HG03520 (cell line): ENCODE results near the gene IFI35.
"Not testable (repeated sequence)": the region's sequence is repeated elsewhere in the genome, so short reads cannot be mapped to it uniquely, and the experiment has no call there.

Source experiments
- ATAC-seq: cut with Tn5 transposase; IDR thresholded peaks from one replicate; pipeline ENCODE4 v1.9.1; 2021; ENCODE audit warnings: mild to moderate bottlenecking, moderate library complexity; ENCODE audit not compliant: unreplicated experiment

The IFI35 gene

DNA sequence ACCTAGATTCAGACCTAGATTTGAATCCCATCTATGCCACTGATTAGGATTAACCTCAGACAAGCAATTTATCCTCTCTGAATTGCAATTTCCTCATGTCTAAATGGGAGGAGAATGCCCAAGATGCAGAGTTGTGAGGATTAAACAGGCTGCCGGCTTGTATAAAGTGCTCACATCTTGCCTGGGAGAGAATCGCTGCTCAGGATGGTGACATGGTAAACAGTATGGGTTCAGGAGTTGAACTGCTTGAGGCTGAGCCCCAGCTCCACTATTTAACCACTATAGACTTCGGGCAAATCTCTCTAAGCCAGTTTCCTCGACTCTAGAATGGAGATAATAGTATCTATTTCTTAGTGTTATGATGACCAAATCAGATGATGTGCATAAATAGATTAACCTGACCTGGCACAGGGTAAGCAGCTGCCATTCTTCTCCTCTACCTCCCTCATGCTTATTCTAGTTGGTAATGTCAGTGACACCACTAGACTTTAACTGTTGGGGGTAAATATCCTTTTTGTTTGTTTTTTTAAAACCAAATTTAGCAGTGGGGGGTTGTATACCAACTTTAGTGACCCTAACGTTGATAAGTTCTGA lies 9.1 kb upstream of the IFI35 start:
- ATAC-seq, result no peak

DNA sequence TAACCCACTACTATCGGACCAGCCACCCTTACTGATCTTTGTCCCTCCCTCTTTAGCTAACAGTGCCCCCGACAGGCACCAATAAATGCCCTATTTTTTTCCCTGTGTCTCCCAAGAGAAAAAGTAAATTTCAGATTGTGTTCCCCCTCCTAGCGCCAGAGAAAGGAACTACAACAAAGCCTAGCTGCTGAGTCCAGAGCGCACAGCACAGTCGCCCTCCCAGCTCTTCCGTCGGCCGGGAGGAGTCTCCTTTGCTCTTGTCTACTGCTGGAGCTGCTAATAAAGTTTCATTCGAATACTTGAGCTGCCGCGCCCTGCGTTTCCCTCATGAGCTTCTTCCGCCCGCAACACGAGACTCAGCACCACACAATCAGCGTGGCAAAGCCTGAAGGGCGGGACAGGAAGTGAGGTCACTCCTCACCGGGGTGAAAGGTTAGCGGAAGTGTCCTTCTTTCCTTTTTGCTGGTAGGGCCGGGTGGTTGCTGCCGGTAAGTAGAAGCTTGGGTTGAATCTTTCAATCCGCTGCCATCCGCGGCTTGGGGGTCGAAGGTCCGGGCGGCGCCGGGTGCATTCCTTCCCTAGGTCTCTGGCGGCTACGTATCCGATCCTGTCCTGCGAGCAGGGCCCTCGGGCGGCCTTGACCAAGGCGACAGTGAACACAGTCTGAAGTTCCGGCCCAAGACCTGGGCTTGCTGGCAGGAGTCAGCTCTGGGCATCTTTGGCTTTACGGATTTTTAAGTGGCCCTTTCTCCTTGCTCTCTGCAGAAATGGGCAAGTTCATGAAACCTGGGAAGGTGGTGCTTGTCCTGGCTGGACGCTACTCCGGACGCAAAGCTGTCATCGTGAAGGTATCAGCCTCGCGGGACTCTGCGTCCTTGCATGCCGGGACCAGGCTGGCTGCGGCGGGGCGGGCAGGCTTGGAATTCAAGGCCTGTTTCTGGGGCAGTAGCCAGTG lies 8.3 kb upstream of the IFI35 start, which contains the start of gene RPL27:
Gene RPL27 (plus strand): TSS at position 436 of the 955 bp plus-strand sequence. CDS start 332 bp downstream, at position 768.
- peak; percentile 85 for ATAC-seq

DNA sequence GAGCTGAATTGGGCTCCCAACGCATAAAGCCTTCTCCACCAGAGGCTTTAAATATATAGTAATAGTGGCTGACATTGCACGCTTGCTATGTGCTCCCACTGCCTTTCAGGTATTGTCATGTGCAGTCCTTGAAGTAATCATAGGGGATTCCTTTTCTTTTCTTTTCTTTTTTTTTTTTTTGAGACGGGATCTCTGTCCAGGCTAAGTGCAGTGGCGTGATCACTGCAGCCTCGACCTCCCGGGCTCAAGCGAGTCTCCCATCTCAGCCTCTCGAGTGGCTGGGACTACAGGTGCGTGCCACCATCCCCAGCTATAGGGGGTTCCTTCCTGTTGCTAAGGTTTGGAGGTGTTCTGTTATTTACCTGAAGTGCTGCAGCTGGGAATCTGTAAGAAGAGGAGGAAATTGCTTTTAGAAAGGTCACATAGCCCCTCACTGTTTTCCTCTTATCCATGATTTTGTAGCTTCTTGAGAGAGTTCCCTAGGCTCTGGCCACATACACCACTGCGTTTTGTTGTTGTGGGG lies 7.5 kb upstream of the IFI35 start:
- ATAC-seq, result no peak

DNA sequence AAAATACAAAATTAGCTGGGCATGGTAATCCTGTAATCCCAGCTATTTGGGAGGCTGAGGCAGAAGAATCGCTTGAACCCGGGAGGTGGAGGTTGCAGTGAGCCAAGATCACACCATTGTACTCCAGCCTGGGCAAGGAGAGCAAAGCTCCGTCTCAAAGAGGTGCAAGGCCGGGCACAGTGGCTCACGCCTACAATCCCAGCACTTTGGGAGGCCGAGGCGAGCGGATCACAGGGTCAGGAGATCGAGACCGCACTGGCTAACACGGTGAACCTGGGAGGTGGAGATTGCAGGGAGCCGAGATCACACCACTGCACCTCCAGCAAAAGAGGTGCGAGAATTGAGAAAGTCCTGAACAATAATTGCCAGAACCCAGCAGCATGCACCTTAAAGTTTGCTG lies 5.7 kb upstream of the IFI35 start:
- not testable (repeated sequence) for ATAC-seq

DNA sequence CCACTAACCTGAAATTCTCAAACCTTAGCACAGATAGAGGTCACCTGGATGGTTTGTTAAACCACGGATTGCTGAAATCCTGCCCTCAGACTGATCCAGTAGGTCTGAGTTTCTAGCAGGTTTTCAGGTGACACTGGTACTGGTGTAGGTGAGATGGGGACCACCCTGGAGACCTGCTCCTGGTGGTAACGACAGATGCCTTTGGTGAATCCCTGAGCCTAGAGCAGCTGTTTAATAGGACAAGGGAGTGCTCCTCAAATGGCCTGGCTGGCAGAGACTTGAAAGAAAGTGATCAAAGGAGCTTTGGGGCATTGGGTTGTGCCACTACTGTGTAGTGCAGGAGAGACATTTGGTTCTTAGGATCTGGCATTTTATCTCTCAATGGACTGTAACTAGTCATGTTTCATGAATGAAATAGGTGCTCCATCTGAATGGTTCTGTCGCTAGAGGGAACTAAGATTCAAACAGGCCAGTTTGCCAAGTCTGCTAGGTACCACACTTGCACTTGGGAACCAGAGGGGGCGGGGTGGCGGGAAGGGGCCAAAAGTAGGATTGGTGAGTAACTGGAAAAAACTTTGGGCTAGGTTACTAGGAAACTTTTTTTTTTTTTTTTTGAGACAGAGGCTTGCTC lies 2.9 kb upstream of the IFI35 start:
- no peak for ATAC-seq

DNA sequence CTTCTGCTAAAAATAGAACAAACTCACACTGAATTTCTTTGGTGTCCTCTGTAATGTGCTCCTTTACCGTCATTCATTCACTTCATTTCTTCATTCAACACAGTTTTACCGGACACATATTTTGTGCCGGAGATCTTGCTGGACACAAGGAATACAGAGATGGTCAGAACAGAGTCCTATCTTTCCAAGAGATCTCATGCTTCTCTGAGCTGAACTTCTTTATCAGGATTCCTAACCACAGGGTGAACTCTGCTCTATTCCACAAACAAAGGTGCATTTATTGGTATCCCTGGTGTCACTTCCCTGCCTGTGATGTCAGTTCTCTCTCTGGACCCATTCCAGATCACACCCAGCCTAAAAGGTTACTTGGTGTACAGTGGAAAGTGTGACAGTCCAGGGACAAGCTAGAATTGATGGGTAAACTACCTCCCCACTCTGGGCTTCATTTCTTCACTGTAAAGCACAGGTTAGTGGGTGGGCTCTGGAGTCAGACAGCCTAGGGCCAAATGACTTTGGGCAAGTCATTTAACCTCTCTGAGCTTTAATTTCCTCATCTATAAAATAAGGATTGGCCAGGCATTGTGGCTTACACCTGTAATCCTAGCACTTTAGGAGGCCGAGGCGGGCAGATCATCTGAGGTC lies 4.2 kb downstream of the IFI35 start:
- no peak for ATAC-seq

DNA sequence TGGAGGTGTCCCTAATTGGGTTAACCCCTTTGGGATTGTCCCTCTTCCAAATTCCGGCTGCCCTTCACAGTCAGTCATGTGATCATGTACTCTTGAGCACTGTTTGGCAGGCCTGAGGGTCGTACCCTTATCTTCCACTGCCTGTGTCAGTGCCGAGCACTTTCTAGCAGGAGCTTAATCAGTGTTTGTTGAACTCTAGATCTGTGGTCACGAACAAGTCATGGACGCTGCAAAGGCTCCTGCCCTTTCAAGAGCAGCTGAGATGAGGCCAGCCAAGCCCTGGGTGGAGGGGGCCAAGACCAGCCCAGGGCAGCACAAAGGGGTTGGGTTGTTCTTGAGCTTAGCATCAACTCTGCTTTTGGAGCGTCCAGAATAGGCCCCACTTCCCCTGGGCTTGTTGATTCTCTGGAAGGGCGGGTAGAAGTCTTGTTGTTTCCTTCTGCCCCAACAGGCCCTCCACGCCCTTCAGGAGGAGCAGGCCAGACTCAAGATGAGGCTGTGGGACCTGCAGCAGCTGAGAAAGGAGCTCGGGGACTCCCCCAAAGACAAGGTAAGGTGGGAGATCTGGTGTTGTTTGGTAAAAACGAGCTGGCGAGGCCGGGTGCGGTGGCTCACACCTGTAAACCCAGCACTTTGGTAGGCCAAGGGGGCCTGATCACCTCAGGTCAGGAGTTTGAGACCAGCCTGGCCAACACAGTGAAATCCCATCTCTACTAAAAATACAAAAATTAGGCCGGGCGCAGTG lies 5.3 kb downstream of the IFI35 start:
- no peak for ATAC-seq

DNA sequence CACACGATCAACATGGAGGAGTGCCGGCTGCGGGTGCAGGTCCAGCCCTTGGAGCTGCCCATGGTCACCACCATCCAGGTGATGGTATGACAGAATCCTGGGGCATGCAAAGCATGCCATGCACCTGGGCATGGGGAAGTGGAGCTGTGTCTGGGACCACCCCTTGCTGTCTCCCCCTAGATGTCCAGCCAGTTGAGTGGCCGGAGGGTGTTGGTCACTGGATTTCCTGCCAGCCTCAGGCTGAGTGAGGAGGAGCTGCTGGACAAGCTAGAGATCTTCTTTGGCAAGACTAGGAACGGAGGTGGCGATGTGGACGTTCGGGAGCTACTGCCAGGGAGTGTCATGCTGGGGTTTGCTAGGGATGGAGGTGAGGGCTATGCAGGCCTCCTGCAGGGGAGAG lies 6.7 kb downstream of the IFI35 start:
- no peak for ATAC-seq

DNA sequence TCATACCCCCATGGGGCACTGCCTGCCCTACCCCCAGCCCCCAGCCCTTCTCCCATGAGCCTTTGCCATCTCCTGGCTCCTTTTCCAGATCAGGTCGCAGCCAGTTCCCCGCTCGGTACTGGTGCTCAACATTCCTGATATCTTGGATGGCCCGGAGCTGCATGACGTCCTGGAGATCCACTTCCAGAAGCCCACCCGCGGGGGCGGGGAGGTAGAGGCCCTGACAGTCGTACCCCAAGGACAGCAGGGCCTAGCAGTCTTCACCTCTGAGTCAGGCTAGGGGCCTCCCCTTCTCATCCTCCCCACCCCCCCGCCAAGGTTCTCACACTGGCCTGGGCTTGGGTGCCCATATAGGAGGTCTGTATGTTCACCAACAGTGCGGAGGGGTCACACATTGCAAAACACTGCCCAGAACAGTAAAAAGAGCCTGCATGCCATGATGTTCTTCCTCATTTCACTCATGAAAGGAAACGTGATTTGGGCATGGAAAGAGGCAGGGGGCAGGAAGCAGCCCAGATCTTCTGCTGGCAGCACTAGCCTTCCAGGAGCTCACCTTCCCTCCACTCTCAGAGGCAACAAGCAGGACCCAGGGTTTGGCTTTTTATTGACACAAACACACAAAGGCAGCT lies 7.5 kb downstream of the IFI35 start:
- ATAC-seq, result no peak

DNA sequence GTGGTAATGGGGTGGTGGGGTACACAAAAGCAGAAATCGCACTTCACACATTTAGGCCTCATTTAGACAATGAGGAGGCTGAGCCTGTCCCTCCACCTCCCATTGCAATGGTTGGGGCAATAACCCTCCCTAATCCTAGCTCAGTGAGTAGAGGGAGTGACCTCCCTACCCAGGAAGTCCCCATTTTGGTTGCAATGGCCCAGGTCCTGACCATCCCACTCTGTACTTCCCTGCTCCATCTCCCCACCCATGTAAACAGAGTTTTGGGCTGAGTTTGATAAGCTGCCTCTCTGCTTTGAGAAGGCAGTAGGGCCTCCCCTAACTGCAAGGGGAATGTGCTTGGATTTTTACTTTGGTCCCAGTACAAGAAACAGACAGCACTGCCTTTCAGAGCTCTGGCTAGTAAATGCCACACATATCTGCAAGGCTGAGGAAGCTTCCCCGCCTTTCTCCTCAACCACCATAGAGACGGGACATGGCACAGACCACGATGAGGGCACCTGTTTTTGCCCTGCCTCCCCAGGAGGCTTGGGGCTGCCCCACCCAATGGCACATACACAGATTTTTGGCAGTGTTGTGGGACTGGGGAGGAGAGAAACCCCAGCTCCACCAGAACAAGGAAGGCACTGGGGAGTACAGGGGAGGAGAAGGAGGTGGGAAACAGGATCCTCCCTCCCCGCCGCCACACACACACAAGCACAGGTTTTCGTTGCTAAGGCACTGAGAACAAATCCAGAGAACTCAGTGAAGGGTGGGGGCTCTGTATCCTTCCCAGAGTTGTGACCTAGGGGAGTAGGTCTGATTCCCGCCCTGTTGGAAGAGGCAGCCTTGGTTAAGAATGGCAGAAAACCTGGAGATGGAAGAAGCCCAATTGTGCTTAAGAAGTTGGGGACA lies 8.3 kb downstream of the IFI35 start:
- no peak for ATAC-seq

DNA sequence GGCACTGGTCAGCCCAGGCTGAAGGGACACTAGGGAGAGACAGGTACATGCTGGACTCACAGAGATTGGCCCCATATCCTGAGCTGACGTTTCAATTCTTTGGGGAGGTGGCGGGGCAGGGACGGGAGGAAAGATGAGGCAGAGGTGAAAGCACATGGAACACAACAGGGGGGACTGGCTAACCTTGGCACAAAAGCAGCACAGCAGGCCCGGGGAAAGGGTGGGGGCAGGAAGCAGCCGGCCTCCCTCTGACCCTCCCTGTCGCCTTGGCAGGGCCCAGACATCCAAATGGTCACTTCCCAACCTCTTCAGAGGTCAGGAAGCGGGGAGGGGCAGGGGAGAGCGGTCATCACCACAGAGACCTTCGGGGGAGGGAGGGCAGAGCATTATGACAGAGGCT lies 9.0 kb downstream of the IFI35 start:
- no peak for ATAC-seq

DNA sequence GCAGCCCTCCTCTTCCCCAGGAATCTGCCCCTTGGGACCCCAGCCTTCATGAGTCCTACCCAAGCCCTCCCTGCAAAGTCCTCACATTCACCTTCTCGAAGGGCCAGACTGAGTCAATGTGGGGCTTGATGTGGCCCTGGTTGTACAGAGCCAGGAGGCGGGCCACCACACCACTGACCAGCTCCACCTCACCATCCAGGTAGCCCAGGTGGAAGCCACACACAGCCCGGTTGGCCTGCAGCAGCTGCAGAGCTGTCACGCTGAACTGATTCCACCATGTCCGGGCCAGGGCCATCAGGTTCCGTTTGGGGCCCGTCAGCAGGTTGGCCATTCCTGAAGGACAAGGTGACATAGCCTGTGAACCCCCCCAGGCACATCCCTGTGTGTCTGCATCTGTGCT lies 9.6 kb downstream of the IFI35 start:
- no peak for ATAC-seq

DNA sequence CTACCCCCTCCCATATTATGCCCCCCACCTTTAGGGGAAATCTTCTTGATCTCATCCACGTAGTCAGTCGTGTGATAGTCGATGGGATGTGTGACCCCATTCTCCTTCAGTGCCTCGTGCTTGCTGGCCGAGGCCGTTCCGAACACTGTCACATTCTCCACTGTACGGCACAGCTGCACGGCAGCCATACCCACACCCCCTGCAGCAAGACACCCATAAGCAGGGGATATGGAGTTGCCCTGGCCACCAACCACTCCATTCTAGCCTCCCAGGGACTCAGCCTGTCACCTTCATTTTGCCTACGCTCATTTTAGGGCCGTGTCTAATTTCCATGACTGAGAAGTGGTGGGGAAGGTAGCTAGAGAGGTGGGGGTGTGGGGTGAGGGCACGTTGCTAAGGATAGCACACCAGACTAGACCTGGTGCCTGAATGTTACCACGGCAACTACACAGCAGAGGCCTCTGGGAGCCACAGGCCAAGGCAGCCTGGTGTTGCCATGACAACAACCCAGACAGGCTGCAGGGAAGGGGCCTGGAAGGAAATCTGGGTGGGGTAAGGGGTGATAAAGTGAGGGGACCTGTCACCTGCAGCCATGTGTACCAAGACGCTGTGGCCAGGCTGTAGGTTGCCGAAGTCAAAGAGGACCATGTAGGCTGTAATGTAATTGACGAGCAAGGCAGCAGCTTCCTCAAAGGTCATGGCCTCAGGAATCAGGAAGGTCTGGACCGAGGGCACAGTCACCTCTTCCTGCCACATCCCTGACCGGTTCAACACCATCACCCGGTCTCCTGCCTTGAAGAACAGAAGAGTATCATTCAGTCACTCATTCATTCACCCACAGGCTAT lies 11.6 kb downstream of the IFI35 start:
- ATAC-seq, result no peak

DNA sequence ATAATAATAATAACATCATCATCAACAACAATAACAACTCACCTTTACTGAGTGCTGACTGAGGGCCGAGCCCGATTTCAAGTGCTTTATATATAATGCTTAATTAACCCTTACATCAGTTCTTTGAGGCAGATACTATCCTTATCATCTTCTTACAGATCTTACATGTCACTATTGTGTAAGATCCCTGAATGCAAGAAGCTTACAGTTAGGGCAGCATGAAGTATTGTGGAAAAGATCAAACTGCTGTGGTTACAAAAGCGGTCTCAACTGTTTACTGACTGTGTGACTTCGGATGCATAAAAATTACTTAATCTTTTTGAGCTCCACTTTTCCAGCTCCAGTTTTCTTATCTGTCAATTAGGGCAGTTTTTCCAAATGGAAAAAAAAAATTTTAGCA lies 12.3 kb downstream of the IFI35 start:
- no peak for ATAC-seq

DNA sequence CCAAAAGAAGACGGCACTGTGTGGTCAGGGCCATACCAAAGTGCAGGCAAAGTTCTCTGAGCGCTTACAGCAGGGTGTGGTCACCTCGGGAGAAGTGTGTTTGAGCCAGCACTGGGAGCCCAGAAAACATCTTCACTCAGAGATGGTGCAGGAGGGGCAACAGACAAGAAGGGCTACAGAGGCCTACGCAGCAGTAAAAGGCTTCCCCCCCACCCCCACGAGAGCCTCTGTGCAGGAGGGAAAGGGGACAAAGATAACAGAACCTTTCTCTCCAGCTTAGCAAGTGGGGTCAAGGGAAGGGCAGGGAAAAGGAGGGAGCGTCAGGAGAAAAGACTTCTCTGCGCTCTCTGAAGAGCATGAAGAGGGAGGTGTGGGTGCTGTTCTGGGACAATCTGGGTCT lies 12.8 kb downstream of the IFI35 start:
- ATAC-seq, result no peak

DNA sequence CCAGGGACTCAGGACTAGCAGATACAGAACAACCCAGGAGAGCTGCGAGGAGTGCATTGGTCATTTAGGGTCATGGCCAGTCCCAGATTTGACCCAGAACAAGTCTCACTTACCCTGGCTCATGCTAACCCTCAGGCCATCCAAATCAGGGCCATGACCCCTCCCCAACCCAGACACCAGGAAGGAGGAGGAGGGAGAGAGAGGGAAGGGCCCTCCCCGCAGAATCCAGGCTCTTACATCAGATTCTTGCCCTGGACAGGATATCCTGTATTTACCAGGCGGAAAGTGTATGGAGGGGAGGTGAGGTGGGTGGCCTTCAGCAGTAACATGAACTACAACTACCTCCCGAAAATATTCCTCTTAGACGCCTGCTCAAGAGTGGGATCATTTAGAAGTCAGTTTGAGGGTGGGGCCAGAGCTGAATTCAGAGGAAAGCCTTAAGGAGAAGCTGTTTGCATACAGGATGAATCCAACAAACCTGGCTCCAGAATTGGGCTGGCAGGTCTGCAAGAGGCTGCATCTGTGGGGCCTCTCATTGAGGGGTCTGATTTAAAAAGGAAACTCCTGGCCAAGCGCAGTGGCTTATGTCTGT lies 13.5 kb downstream of the IFI35 start:
- ATAC-seq, result no peak
